Esophagus squamous epithelium (tissue), 5 donors: ENCODE measurements around the gene PIP4P1. TPM values are rescaled to one million over a fixed set of nuclear protein-coding genes. Genes with fewer than 3 reads are reported as not detected.

Source experiments
- DNase-seq: peaks from one replicate; lab custom pipeline; 2025; lab: John Stamatoyannopoulos, UW
- H3K27ac ChIP-seq, 4 donors: fragments of 200-600 bp; sonication (generic); one replicate each; pipeline ENCODE4 v1.5.1; 2016 to 2019; ENCODE audit warnings: mild to moderate bottlenecking in 1 of 4
- H3K27me3 ChIP-seq, 4 donors: fragments of 200-600 bp; sonication (generic); 1 replicate in 3 of 4; 2 replicates in 1 of 4; pipeline versions ENCODE4 v1.5.1 to v1.6.0; 2017 to 2021; ENCODE audit warnings: antibody characterized with exemption in 1 of 4
- H3K36me3 ChIP-seq, 3 donors: fragments of 200-600 bp; sonication (generic); one replicate each; pipeline ENCODE4 v1.5.1; 2016 to 2019
- H3K4me1 ChIP-seq, 3 donors: fragments of 200-600 bp; sonication (generic); one replicate each; pipeline ENCODE4 v1.5.1; 2017 to 2019
- H3K4me3 ChIP-seq, 4 donors: fragments of 200-600 bp; sonication (generic); 1 replicate in 3 of 4; 2 replicates in 1 of 4; pipeline ENCODE4 v1.5.1; 2016 to 2019; ENCODE audit warnings: mild to moderate bottlenecking in 2 of 4, moderate library complexity in 1 of 4
- H3K9me3 ChIP-seq, 3 donors: fragments of 200-600 bp; sonication (generic); one replicate each; pipeline ENCODE4 v1.5.1; 2016 to 2019
- CTCF ChIP-seq, 6 experiments: fragments of 450-650 bp in 4 of 6; fragments of 200-600 bp in 2 of 6; sonication (generic) in 2 of 6; IDR thresholded peaks; one replicate each; pipeline ENCODE4 v1.5.1; 2016 to 2019; ENCODE audit warnings: antibody characterized with exemption in 6 of 6, mild to moderate bottlenecking in 4 of 6, moderate library complexity in 4 of 6
- POLR2A ChIP-seq, 4 donors: fragments of 450-650 bp; IDR thresholded peaks; one replicate each; pipeline ENCODE4 v1.6.1; 2017; ENCODE audit warnings: antibody characterized with exemption in 4 of 4, mild to moderate bottlenecking in 4 of 4, moderate library complexity in 3 of 4
- WGBS, 2 donors: methylation state at CpG; one replicate each; pipeline ENCODE4 v1.1.5; 2018; 5-methylcytosine and 5-hydroxymethylcytosine counted together
- intact Hi-C: fragments of 100-400 bp; cut with DNase I; formaldehyde crosslinking; loops from one replicate; pipeline ENCODE4 v1.15.0; 2022
- total RNA-seq, 4 donors: library from RNA; depleted of rRNA; stranded (reverse); fragments of >200 nt; gene quantifications; one replicate each; pipeline ENCODE4 v1.1.0, GENCODE V29; 2016
- donor health status: DM: yes; HTN: yes; CAD: no.

The PIP4P1 gene
- total RNA-seq, 4 donors from 2014 or later = 15.8 to 25.7 (median 19.1) TPM

GRCh38 chr14:20486684-20487395 lies 25.6 kb upstream of the PIP4P1 start:
- no peak for TF ChIP-seq POLR2A (IDR thresholded peaks at IDR 0.05)
- no peak for TF ChIP-seq CTCF (IDR thresholded peaks at IDR 0.05)
- no peak overlapping the region for H3K27ac ChIP-seq
- H3K36me3 ChIP-seq = no peaks in the 10 kb centered on the region
- no peaks in the 10 kb centered on the region for H3K9me3 ChIP-seq
- no peaks in the 10 kb centered on the region for H3K27me3 ChIP-seq
- WGBS, 2 donors = 67 to 81% methylated on average over 8 of the region's 8 CpGs
- intact Hi-C loops = no loop called here
- H3K4me3 ChIP-seq = no peak overlapping the region
- peaks cover 0 to 43% (median 8%) of the 10 kb centered on the region in 3 donors for H3K4me1 ChIP-seq
- no peak for DNase-seq

- Histone ChIP-seq H3K4me1 (peaks cover 0 to 34% (median 8%) of the 10 kb centered on the region in 3 donors), H3K27me3 (no peaks in the 10 kb centered on the region), H3K36me3 (no peaks in the 10 kb centered on the region), H3K9me3 (no peaks in the 10 kb centered on the region), H3K4me3 (no peak overlapping the region), H3K27ac (no peak overlapping the region)
- DNase-seq = no peak
- TF ChIP-seq CTCF (IDR thresholded peaks at IDR 0.05) (no peak), POLR2A (IDR thresholded peaks at IDR 0.05) (no peak)
- intact Hi-C loops = no loop called here
- WGBS, 2 donors = 59 to 63% methylated on average over 6 to 7 of the region's 7 CpGs
Measured at GRCh38 chr14:20485900-20486299, 24.7 kb upstream of the PIP4P1 start.

DNA sequence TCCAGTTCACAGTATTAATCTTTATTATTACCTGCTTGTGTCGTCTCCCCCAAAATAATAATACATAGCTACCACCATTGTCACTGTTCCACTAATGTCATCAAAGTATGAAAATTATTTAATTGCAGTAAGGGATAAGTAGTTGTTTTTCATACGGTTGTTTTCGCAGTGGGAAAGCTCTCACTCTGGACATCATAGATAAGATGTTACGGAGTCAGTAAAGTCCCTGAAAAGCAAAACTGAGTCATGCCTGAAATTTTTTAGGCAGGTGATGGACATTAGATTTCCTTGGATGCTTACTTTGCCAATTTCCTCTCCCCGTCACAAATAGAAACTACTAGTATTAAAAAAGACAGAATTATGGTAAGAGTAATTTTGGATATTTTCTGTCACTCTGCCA lies 21.1 kb upstream of the PIP4P1 start:
- Histone ChIP-seq H3K36me3 (peaks cover 0 to 13% (median 0%) of the 10 kb centered on the region in 3 donors), H3K27me3 (no peaks in the 10 kb centered on the region), H3K9me3 (no peaks in the 10 kb centered on the region), H3K4me1 (peaks cover 0 to 18% (median 0%) of the 10 kb centered on the region in 3 donors), H3K27ac (no peak overlapping the region), H3K4me3 (no peak overlapping the region)
- intact Hi-C loops = no loop called here
- TF ChIP-seq POLR2A (IDR thresholded peaks at IDR 0.05) (no peak), CTCF (IDR thresholded peaks at IDR 0.05) (no peak)
- no peak for DNase-seq
- 81 to 88% methylated on average over 5 of the region's 5 CpGs for WGBS, 2 donors

- no peak overlapping the region for H3K27ac ChIP-seq
- no peaks in the 10 kb centered on the region for H3K27me3 ChIP-seq
- WGBS, 2 donors = 89 to 93% methylated on average over 2 of the region's 2 CpGs
- DNase-seq = no peak
- TF ChIP-seq POLR2A (IDR thresholded peaks at IDR 0.05) = no peak
- TF ChIP-seq CTCF (IDR thresholded peaks at IDR 0.05) = no peak
- no peak overlapping the region for H3K4me3 ChIP-seq
- peaks cover 0 to 22% (median 0%) of the 10 kb centered on the region in 3 donors for H3K4me1 ChIP-seq
- intact Hi-C loops = no loop called here
- peaks cover 4 to 48% (median 15%) of the 10 kb centered on the region in 3 donors for H3K36me3 ChIP-seq
- no peaks in the 10 kb centered on the region for H3K9me3 ChIP-seq
Measured at GRCh38 chr14:20478894-20479293, 17.7 kb upstream of the PIP4P1 start.

GRCh38 chr14:20477211-20477876 lies 16.1 kb upstream of the PIP4P1 start:
- Histone ChIP-seq H3K27ac (peak overlapping the region in 2 of 4 donors; percentile 55 to 56), H3K36me3 (peaks cover 4 to 63% (median 24%) of the 10 kb centered on the region in 3 donors), H3K4me3 (no peak overlapping the region), H3K4me1 (peaks cover 0 to 23% (median 0%) of the 10 kb centered on the region in 3 donors), H3K9me3 (no peaks in the 10 kb centered on the region), H3K27me3 (no peaks in the 10 kb centered on the region)
- intact Hi-C loops = no loop called here
- DNase-seq = no peak
- TF ChIP-seq POLR2A (IDR thresholded peaks at IDR 0.05) (no peak), CTCF (IDR thresholded peaks at IDR 0.05) (no peak)
- WGBS, 2 donors = 38 to 54% methylated on average over 1 of the region's 1 CpG
